ENCODE measurements around the gene TCF7L1.

GRCh38 chr2:85111819-85112281 lies 21.3 kb upstream of the TCF7L1 start:
- TF ChIP-seq CTCF (IDR thresholded peaks at IDR 0.05) (no peak), POLR2A (IDR thresholded peaks at IDR 0.05) (no peak)

Measured in right lobe of liver (tissue), 4 donors.